Heart left ventricle (tissue), 16 donors: ENCODE results near the gene CCDC88B. TPM values are rescaled to one million over a fixed set of nuclear protein-coding genes. Genes with fewer than 3 reads are reported as not detected.

ENCODE experiments used
- ATAC-seq, 4 donors: fragments of 200-7000 bp; cut with Tn5 transposase; one replicate each; pipeline ENCODE4 v1.9.1; 2020 to 2022; ENCODE audit warnings: moderate library complexity in 4 of 4, mild to moderate bottlenecking in 3 of 4, moderate number of reproducible peaks in 1 of 4
- DNase-seq, 5 donors: peaks; one replicate each; pipeline ENCODE4 v3.0.0-alpha.2; 2020
- H3K27ac ChIP-seq, 12 donors: fragments of 200-600 bp; sonication (generic) in 4 of 12; one replicate each; pipeline versions ENCODE4 v1.5.0 to v1.8.0; 2016 to 2022; ENCODE audit warnings: mild to moderate bottlenecking in 2 of 12
- H3K27me3 ChIP-seq, 9 donors: fragments of 200-600 bp; sonication (generic) in 2 of 9; one replicate each; pipeline versions ENCODE4 v1.5.1 to v1.8.0; 2016 to 2022; ENCODE audit warnings: mild to moderate bottlenecking in 3 of 9
- H3K36me3 ChIP-seq, 9 donors: fragments of 200-600 bp; sonication (generic) in 2 of 9; one replicate each; pipeline versions ENCODE4 v1.5.0 to v1.8.0; 2018 to 2022; ENCODE audit warnings: mild to moderate bottlenecking in 2 of 9
- H3K4me1 ChIP-seq, 12 donors: fragments of 200-600 bp; sonication (generic) in 4 of 12; one replicate each; pipeline versions ENCODE4 v1.5.0 to v1.8.0; 2016 to 2022; ENCODE audit warnings: mild to moderate bottlenecking in 3 of 12
- H3K4me3 ChIP-seq, 12 donors: fragments of 200-600 bp; sonication (generic) in 4 of 12; one replicate each; pipeline versions ENCODE4 v1.5.0 to v1.8.0; 2017 to 2022; ENCODE audit warnings: mild to moderate bottlenecking in 9 of 12, moderate library complexity in 4 of 12
- H3K9me3 ChIP-seq, 12 donors: fragments of 200-600 bp; sonication (generic) in 4 of 12; one replicate each; pipeline versions ENCODE4 v1.5.0 to v1.8.0; 2016 to 2022; ENCODE audit warnings: mild to moderate bottlenecking in 1 of 12
- POLR2A ChIP-seq, 2 donors: fragments of 450-650 bp; IDR thresholded peaks; one replicate each; pipeline ENCODE4 v1.6.1; 2017; ENCODE audit warnings: antibody characterized with exemption in 2 of 2, mild to moderate bottlenecking in 2 of 2, moderate library complexity in 2 of 2
- WGBS, 4 donors: extraction: QIAGEN DNeasy Blood & Tissue Kit in 2 of 4; methylation state at CpG; one replicate each; pipeline versions ENCODE4 v1.1.5 to v1.1.7; 2013 to 2018; 5-methylcytosine and 5-hydroxymethylcytosine counted together
- intact Hi-C, 10 donors: fragments of 100-400 bp; cut with DNase I; formaldehyde crosslinking; loops; one replicate each; pipeline versions ENCODE4 v1.11.1 to v1.14.2; 2022
- polyA plus RNA-seq, 2 donors: library from polyadenylated mRNA; stranded (reverse); fragments of 200-250 nt; gene quantifications; one replicate each; pipeline ENCODE4 v1.2.3, GENCODE V29; 2013
- total RNA-seq, 9 donors: library from RNA; depleted of rRNA in 2 of 9; stranded (reverse); fragments of >200 nt in 2 of 9; fragmentation: NEBNext Ultra II Directional in 3 of 9; extraction: Animal tissue kit (Norgen Biotek cat#: 25700) in 3 of 9; gene quantifications; one replicate each; pipeline versions ENCODE4 v1.1.0 to v1.2.4, GENCODE V29; 2016 to 2023
- TF ChIP-seq, protein P1 (sequence below), 12 donors: fragments of 200-600 bp; sonication (generic) in 4 of 12; IDR thresholded peaks; one replicate each; pipeline versions ENCODE4 v1.5.0 to v1.8.0; 2018 to 2022; ENCODE audit warnings: antibody characterized with exemption in 12 of 12, mild to moderate bottlenecking in 5 of 12
- donor health status: ischemic (EF 13 %, LVEDD 7.1; RV severe dilation, severe dysfunction).
- donor health status: healthy with polysubstance abuse.
- donor health status: DM: no; HTN: yes; CAD: no.
- donor health status: DM: no; HTN: no; CAD: no.
- donor health status: ischemic (EF 25% LVEDD 6.9; RV normal size, moderate dysfunction).
- donor health status: ischemic (EF 25% LVEDD 5.7; RV mildly dilated, moderate dysfunction).
- donor health status: healthy.
- donor health status: DM: yes; HTN: yes; CAD: no.
- donor health status: ischemic (EF 35%, LVEDD 5.7; RV mildly dilated, moderate dysfunction).
- donor health status: nonischemic (EF 11% LVEDD 7.7; RV severe dilation, severe dysfunction).
- donor health status: DM: yes; HTN: yes; CAD: no.
- donor health status: PGD.
- donor health status: ischemic (EF 29% LVEDD 5.4; RV normal size, mild dysfunction).
- donor health status: nonischemic (EF 23%, LVEDD 6.1; RV moderate dilation, normal function).

CCDC88B gene
- total and polyA plus RNA-seq, 11 donors, result 4.1 to 24.0 (median 8.1) TPM

DNA sequence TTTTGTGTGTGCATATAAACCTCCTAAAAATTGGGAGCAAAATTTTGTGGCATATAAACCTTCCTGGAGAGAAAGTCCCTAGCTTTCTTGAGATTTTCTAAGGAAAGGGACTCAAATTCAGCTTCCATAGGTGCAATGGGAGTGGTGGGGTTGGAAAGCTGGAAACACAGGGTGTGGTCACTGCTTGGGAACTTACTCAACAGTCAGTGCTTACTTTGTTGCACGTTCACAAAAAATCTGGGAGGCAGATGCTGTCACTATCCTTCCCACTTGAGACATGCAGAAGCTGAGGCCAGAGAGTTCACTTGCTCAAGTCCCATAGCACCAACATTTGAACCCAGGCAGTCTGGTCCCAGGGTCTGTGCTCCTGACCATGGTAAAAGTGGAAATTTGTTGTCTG lies 43.8 kb upstream of the CCDC88B start:
- H3K27ac ChIP-seq, result no peak overlapping the region
- intact Hi-C loops, result loop anchor here in 2 of 10 donors (2.0 to 5.0 kb wide), 2 partner anchors 21 to 39 kb away; no protein-coding TSS in a partner anchor
- H3K27me3 ChIP-seq, result peaks cover 29 to 99% (median 66%) of the 10 kb centered on the region in 9 donors
- 50 to 67% (median 58%) methylated on average over 1 of the region's 1 CpG for WGBS, 4 donors
- no peak overlapping the region for H3K4me3 ChIP-seq
- TF ChIP-seq POLR2A (IDR thresholded peaks at IDR 0.05), result no peak
- TF ChIP-seq, protein P1, sequence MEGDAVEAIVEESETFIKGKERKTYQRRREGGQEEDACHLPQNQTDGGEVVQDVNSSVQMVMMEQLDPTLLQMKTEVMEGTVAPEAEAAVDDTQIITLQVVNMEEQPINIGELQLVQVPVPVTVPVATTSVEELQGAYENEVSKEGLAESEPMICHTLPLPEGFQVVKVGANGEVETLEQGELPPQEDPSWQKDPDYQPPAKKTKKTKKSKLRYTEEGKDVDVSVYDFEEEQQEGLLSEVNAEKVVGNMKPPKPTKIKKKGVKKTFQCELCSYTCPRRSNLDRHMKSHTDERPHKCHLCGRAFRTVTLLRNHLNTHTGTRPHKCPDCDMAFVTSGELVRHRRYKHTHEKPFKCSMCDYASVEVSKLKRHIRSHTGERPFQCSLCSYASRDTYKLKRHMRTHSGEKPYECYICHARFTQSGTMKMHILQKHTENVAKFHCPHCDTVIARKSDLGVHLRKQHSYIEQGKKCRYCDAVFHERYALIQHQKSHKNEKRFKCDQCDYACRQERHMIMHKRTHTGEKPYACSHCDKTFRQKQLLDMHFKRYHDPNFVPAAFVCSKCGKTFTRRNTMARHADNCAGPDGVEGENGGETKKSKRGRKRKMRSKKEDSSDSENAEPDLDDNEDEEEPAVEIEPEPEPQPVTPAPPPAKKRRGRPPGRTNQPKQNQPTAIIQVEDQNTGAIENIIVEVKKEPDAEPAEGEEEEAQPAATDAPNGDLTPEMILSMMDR (IDR thresholded peaks at IDR 0.05), result no peak
- no peak for ATAC-seq
- H3K9me3 ChIP-seq, result no peaks in the 10 kb centered on the region
- no peaks in the 10 kb centered on the region for H3K36me3 ChIP-seq
- H3K4me1 ChIP-seq, result peaks cover 4 to 40% (median 28%) of the 10 kb centered on the region in 12 donors
- DNase-seq, result no peak

DNA sequence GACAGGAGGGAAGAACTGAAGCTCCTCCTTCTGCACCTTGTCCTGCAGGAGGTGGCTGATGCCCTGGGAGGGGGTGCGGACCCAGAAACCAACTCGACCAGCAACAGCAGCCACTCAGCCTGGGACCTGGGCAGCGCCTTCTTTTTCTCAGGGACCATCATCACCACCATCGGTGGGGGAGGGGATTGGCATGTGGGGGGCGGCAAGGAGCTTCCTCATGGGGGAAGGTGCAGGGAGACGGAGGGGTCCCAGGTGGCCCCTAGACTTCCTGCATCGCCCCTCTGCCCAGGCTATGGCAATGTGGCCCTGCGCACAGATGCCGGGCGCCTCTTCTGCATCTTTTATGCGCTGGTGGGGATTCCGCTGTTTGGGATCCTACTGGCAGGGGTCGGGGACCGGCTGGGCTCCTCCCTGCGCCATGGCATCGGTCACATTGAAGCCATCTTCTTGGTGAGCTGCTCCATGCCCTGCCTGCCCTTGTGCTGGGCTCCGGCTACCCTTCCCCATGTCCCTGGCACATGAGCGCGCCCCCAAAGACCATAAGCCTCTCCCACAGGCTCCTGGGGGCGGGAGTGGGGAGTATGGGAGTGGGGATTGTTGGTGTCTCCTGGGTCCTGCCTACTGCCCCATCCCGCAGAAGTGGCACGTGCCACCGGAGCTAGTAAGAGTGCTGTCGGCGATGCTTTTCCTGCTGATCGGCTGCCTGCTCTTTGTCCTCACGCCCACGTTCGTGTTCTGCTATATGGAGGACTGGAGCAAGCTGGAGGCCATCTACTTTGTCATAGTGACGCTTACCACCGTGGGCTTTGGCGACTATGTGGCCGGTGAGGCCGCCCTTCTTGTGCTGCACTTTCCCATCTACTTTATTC lies 42.9 kb upstream of the CCDC88B start:
- no peak overlapping the region for H3K27ac ChIP-seq
- no peak for DNase-seq
- no peak for ATAC-seq
- 14 to 23% (median 16%) methylated on average over 14 to 34 of the region's 34 CpGs for WGBS, 4 donors
- H3K36me3 ChIP-seq, result no peaks in the 10 kb centered on the region
- intact Hi-C loops, result loop anchor here in 2 of 10 donors (2.0 to 5.0 kb wide), 2 partner anchors 22 to 40 kb away; no protein-coding TSS in a partner anchor
- TF ChIP-seq, protein P1 (IDR thresholded peaks at IDR 0.05), result no peak
- TF ChIP-seq POLR2A (IDR thresholded peaks at IDR 0.05), result no peak
- H3K27me3 ChIP-seq, result peaks cover 22 to 91% (median 60%) of the 10 kb centered on the region in 9 donors
- H3K4me3 ChIP-seq, result no peak overlapping the region
- H3K9me3 ChIP-seq, result no peaks in the 10 kb centered on the region
- peaks cover 4 to 36% (median 27%) of the 10 kb centered on the region in 12 donors for H3K4me1 ChIP-seq

DNA sequence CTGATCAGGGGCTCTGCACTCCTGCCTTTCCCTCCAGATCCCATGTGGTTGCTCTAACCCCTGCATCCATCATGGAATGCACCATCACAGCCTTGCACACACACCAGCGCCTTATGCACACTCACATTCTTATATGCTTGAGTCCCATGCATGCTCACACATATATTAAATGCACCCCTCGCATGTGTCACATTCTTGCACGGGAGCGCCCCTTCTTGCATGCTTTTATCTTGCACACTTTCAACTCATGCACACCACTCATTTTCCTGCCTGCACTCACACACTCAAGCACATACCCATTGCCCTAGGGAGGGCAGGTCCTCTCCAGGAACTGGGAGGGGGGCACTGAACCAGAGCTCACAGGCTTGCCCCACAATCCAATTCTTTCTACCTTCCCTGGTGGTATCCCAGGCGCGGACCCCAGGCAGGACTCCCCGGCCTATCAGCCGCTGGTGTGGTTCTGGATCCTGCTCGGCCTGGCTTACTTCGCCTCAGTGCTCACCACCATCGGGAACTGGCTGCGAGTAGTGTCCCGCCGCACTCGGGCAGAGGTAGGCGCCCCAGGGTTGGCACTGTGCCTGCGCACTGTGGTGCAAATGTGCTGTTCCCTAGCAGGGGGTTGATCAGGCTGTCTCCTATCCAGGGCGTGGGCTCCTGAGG lies 42.2 kb upstream of the CCDC88B start:
- TF ChIP-seq POLR2A (IDR thresholded peaks at IDR 0.05), result no peak
- TF ChIP-seq, protein P1 (IDR thresholded peaks at IDR 0.05), result no peak
- ATAC-seq (no peak), DNase-seq (peak in 1 of 5 donors; percentile 19)
- no peaks in the 10 kb centered on the region for H3K36me3 ChIP-seq
- intact Hi-C loops, result loop anchor here in 2 of 10 donors (2.0 to 5.0 kb wide), 2 partner anchors 23 to 41 kb away; no protein-coding TSS in a partner anchor
- H3K27ac ChIP-seq, result no peak overlapping the region
- WGBS, 4 donors, result 47 to 67% (median 54%) methylated on average over 17 to 18 of the region's 18 CpGs
- H3K4me1 ChIP-seq, result peaks cover 4 to 29% (median 22%) of the 10 kb centered on the region in 12 donors
- H3K9me3 ChIP-seq, result no peaks in the 10 kb centered on the region
- no peak overlapping the region for H3K4me3 ChIP-seq
- peaks cover 14 to 84% (median 52%) of the 10 kb centered on the region in 9 donors for H3K27me3 ChIP-seq
